22Rv1 (cell line): Measurements from ENCODE around the gene MGAT5.

Experiments
- H3K27ac ChIP-seq: fragments of 450-650 bp; 2 replicates; pipeline ENCODE4 v1.5.1; 2017
- ZFX ChIP-seq: fragments of 450-650 bp; IDR thresholded peaks from 2 replicates; pipeline ENCODE4 v1.6.1; 2017; ENCODE audit warnings: antibody characterized with exemption, borderline replicate concordance
- TF ChIP-seq, protein P1 (sequence below): fragments of 450-650 bp; IDR thresholded peaks from 2 replicates; pipeline ENCODE4 v1.5.1; 2017; ENCODE audit warnings: mild to moderate bottlenecking

The MGAT5 gene

DNA sequence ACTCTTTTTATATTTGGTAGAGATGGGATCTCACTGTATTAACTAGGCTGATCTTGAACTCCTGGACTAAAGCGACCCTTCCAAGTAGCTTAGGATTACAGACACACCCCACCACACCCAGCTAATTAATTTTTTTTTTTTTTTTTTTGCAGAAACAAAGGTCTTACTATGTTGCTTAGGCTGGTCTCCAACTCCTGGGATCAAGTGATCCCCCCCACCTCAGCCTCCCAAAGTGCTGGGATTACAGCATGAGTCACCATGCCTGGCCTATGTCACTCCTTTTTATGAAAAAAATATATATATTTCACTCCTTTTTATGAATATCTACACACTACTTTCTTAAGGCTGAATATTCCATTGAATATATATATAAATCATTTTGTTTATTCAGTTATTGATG lies 162.8 kb downstream of the MGAT5 start:
- no peak overlapping the region for H3K27ac ChIP-seq
- TF ChIP-seq, protein P1, sequence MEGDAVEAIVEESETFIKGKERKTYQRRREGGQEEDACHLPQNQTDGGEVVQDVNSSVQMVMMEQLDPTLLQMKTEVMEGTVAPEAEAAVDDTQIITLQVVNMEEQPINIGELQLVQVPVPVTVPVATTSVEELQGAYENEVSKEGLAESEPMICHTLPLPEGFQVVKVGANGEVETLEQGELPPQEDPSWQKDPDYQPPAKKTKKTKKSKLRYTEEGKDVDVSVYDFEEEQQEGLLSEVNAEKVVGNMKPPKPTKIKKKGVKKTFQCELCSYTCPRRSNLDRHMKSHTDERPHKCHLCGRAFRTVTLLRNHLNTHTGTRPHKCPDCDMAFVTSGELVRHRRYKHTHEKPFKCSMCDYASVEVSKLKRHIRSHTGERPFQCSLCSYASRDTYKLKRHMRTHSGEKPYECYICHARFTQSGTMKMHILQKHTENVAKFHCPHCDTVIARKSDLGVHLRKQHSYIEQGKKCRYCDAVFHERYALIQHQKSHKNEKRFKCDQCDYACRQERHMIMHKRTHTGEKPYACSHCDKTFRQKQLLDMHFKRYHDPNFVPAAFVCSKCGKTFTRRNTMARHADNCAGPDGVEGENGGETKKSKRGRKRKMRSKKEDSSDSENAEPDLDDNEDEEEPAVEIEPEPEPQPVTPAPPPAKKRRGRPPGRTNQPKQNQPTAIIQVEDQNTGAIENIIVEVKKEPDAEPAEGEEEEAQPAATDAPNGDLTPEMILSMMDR: no peak
- TF ChIP-seq ZFX: no peak

DNA sequence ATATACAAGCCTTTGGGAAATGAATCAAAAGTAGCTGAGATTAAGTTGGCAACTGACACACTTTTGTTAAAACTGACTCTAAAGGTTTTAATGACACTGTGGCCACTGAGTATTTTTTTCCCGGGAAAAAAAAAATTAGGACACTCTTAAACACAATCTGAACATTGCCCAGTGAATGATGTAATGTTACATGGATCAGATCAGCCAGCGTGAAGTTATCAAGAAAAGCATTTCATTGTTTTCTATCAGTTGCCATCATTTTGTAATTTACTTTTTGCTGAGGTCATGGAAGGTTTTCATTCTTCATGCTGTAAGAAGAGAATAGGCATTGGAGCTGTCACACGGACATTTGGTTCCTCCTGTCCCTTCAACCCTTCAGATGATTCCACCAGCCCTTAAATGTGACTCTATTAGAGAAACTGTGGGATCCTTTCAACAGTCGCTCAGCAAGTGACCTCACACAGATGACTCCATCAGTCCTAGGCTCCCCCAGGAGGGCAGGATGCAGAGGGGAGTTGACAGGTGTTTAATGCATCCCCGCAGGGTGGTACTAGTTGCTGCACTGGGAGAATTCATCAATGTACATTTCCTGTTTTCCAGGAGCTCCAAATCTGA lies 164.2 kb downstream of the MGAT5 start:
- TF ChIP-seq, protein P1: no peak
- TF ChIP-seq ZFX: no peak
- no peak overlapping the region for H3K27ac ChIP-seq

DNA sequence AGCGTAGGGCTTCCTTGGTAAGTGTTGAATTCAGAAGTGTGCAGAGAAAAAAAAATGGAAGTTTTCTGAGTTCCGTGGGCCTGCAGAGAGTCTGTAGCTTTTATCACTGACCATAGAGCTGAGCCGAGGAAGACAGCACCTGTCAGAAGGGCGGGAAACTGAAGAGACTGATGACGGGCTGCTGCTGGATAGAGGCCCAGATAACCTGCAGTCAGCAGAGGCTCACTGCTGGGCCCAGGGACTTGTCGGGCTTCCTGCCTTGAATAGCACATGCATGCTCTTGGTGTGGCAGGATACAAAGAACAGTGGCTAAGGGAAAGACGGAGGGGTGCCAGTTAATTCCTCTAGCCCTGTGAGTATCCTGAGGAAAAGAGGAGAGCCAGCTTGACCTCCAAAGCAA lies 166.4 kb downstream of the MGAT5 start:
- no peak overlapping the region for H3K27ac ChIP-seq
- TF ChIP-seq, protein P1: no peak

DNA sequence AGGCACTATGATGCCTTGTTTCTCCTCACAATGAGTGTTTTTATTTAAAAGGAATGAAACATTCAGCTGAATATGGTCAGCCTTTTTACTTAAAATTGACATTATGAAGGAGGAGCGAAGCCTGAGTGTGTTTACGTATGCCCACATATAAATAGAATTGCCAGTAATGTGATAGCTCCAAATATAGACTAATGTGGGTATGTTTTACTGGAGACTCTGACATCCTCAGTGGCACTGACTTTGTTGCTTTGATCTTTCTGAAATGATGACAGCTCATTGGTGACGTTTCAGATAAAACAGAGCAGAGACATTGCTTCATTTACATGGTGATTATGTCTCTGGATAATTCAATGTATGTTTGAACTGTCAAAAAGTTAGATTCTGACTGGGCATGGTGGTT lies 167.0 kb downstream of the MGAT5 start:
- H3K27ac ChIP-seq: no peak overlapping the region
- no peak for TF ChIP-seq ZFX
- TF ChIP-seq, protein P1: no peak

DNA sequence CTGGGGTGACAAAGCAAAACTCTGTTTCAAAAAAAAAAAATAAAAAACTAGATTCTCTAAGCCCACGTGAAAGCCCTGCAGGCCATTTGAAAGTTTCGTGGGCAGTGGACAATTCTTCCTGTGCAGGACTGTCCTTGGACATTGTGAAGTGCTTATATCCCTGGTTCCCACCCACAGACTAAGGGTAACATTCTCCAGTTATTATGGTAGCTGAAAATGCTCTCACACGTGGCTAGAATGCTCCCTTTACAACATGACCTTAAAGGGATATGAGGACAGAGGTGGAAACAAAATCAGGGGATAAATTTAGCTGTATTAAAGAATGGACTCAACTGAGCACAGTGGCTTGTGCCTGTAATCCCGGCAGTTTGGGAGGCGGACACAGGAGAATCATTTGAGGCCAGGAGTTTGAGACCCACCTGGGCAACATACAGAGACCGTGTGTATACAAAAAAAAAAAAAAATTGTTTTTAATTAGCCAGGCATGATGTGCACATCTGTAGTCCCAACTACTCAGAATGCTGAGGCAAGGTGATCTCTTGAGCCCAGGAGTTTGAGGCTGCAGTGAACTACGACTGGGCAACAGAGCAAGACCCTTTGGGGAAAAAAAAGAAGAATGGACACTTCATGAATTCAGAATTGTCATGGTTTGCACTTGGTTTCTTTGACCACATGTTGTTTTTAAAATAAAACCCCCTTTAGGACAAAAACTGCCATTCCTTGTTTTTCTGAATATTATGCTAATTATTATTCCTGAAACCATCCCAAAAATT lies 167.9 kb downstream of the MGAT5 start:
- TF ChIP-seq, protein P1: no peak
- TF ChIP-seq ZFX: no peak
- no peak overlapping the region for H3K27ac ChIP-seq

DNA sequence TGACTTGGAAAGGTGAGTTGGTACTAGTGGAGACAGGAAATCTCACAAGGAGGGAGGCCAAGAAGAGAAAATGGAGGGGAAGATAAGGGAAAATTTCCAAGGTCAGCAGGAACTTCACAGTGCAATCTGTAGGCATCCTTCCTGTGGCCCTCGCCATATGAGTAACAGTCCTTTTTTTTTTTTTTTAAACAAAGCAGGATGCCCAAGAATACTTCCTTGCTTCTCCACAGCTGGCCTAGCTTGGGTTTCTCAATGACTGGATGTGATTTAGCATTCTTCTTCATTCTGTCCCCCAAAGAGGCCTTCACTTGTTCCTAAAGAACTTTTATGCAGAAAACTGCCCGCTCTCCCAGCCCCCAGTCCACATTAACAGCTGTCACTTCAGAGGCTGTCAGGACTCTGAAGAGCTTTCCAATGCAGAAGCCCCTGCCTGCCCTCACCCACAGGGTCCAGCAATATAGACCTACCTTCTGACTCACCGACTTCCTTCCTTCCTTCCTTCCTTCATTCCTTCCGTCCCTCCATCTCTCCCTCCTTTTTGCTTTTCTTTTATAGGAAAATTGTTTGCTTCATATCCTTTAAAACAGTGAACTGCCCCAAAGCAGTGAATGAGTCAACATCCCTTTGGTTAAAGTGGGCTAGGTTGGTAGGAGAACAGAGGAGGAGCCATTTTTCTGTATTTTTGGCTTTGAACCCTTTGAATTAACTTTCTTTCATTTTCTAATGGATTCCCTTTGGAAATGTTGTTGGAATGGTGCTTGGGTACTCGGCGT lies 172.0 kb downstream of the MGAT5 start:
- no peak overlapping the region for H3K27ac ChIP-seq
- TF ChIP-seq, protein P1: no peak
- no peak for TF ChIP-seq ZFX

DNA sequence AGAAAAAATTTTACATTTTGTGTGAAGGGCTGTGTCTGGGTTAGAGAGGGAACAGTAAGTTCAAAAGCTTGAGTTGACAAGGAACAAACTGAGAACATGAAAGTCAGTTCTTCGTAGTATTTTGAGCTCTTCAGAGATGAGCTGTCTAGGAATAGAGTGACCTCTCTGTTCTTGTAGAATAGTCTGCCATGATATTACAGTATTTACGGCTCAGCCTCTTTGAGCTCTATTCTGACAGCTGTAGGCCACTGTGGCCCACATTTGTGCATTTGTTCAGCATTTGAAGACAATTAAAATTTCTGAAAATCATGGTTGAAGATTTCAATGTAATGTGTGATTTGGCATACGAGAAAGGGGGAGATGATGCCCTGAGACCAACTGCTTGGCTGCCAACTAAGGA lies 172.8 kb downstream of the MGAT5 start:
- TF ChIP-seq ZFX: no peak
- TF ChIP-seq, protein P1: no peak
- H3K27ac ChIP-seq: no peak overlapping the region
